Smooth muscle cell of the brain vasculature (primary cell): Measurements from ENCODE around the gene MINDY1.
A peak's percentile ranks its signal among the peaks of the same experiment; 100 is the strongest.

Source experiments
- DNase-seq: peaks from one replicate; pipeline ENCODE4 v3.0.0-alpha.2; 2012; ENCODE audit warnings: low read depth, low spot score

Gene MINDY1, protein sequence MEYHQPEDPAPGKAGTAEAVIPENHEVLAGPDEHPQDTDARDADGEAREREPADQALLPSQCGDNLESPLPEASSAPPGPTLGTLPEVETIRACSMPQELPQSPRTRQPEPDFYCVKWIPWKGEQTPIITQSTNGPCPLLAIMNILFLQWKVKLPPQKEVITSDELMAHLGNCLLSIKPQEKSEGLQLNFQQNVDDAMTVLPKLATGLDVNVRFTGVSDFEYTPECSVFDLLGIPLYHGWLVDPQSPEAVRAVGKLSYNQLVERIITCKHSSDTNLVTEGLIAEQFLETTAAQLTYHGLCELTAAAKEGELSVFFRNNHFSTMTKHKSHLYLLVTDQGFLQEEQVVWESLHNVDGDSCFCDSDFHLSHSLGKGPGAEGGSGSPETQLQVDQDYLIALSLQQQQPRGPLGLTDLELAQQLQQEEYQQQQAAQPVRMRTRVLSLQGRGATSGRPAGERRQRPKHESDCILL

DNA sequence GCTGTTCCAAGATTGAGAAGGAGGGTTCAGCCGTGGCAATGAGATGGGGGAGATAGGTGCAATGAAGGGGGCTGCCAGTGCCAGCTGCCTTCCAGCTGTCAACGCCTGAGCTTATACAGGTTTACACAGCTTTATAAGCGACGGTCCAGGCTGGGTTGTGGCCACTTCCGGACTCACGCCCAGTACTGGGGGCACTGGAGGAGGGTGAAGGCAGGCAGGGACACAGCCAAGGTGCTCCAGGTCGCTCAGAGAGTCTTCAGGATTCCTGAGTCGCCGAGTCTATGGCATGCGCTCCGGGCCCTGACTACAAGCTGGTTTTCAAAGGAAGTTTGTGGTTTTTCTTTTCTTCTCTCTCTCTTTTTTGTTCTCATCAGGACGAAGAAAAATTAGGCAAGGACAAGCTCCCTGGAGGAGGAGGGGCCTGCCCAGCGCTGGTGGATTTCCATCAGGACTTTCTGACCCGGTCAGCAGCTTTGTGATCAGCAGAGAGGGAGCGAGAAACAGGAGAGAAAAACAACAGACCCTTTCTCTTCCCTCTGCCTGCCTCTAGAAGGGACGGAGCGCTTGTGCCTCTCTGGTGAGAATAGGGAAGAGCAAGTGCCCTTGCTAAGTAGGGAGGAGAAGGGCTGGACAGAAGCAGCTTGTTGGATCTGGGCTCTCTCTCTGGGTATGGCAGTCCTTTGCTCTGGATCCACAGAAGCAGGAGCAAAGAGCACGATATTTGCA, at the start of gene MINDY1:
TSS of gene MINDY1 (minus strand) at position 576 of the 726 bp plus-strand sequence. CDS start 4,285 bp downstream, outside the sequence.
- DNase-seq: peak; percentile 62

DNA sequence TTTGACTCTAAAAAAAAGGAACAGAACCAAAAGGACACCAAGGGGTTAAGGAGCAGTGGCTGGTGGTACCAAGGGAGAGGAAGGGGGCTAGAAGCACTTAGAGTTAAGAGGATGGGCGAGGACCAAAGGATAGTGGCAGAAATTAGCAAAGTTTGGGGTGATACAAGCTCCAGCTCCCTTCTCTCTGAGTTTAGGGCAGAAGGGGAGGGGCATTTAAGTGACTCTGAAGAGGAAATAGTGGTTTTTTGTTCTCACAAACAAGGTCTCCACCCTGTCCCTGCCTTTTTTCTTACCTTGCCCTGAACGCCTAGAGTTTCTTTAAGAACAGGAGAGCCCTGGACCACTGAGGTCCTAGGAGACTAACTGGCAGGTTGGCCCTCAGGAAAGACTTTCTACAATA, 49.4 kb upstream of the MINDY1 start:
- no peak for DNase-seq

DNA sequence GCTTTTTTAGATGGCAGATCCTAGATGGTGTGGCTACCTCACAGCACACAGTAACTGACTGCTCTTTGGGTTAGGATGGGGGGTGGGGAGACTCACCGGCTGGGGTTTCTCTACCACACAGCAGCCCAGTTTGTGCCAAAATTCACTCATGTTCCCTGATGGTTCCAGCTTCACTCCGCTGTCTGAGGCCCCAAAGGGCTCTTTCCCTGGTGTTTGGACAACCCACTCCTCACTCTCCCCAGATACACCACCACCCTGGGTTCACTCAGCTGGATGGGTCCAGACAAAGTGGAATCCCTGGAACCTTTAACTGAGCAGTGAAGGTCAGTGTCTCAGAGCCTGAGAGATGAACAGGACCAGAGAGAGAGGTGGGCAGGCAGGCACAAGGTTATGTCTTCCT, 48.9 kb upstream of the MINDY1 start:
- no peak for DNase-seq

DNA sequence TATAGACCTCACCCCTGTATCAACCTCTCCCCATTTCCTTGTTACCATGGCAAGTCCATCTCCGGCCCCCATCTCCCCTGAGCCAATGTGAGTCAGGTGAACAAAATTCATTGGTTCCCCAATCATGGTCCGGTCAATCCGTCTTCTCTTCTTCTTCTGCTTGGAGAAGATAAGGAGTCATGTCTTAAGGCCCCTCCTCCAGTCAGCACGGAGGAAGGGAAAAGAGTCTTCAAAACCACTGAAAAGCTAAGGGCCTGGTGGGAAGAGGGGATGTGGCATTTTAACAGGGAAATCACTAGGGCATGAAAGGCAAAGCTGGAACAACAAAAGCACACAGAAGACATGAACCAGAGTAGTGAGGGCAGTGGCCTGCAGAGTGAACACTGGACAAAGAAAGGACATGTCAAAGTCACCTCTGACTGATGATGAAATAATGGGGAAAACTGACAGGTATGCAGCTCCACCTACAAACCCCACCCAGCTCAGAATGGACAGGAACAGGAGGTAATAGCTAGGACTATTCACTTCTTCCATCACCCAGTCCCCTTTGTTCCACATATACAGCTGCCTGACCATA, 48.4 kb upstream of the MINDY1 start:
- no peak for DNase-seq

DNA sequence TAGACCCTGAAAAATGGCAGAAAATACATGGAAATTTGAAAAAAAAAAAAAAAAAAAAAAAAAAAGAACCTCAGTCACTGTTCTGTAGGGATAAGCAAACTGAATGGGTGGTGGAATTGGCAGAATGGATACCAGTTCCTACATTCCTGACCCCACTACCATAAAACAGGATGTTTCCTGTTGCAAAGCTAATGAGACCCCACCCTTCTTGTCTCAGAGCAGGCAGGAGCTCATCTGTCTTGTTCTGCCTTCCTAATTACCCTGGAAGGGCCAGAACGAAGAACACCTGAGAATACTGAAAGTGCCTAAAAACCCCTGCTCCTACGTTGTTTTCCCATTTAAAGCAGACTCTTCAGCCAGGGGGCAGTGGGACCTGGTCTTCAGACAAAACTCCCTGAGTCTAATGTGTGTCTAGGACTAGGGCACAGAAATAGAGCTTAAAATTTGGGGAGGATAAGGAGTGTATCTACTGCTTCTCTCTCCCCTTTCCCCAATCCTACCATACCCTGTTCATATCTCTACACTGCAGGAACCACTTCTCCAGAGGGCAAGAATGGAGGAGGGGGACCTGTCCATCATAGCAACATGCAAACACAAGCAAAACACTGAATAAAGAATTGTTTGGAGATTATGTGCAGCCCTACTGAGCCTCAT, 44.8 kb upstream of the MINDY1 start:
- DNase-seq: no peak

DNA sequence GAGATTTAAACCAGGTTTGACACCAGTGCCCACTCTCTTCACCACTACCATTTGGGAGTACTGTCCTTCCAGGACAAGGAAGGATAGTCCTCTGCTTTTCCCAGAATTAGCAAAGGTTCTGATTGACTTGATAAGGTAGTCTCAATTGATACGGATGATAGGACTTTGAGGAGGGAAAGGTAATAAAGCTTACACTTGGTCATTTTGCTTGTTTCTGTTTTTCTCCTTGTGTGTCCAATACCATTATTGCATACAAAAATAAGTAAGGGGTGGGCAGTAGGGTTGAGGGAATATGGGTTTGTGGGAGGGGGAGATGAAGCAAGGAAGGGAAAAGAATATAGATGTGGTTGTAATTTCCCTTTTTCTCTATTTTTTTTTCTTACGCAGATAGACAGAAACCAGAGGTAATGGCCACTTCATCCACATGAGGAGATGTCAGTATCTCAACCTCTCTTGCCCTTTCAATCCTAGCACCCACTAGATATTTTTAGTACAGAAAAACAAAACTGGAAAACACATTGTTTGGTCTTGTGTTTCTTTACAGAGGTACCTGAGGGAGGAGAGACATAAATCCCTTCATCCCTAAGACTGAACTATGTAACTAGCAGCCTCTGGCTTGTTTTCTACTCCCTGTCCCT, 43.5 kb upstream of the MINDY1 start:
- DNase-seq: no peak

DNA sequence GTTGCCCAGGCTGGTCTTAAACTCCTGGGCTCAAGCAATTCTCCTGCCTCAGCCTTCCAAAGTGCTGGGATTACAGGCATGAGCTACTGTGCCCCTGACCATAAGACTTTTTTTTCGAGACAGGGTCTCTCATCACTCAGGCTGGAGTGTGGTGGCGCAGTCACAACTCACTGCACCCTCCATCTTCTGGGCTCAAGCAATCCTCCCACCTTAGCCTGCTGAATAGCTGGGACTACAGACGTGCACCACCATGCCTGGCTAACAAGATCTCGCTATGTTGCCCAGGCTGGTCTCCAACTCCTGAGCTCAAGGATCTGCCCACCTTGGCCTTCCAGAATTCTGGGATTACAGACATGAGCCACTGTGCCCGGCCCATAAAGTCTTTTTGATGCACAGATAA, 42.8 kb upstream of the MINDY1 start:
- no peak for DNase-seq

DNA sequence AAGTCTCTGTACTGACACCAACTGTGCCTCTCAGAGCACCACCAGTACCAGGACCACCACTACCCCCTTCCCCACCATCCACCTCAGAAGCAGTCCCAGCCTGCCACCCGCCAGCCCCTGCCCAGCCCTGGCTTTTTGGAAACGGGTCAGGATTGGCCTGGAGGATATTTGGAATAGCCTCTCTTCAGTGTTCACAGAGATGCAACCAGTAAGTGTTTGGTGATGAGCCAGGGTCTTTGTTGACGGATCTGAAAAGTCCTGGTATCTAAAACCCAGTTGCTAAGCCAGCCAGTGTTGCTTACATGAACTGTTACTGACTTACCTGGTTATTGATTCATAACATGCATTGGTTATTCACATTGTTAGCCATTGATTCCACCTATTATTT, 41.9 kb upstream of the MINDY1 start:
- DNase-seq: no peak

DNA sequence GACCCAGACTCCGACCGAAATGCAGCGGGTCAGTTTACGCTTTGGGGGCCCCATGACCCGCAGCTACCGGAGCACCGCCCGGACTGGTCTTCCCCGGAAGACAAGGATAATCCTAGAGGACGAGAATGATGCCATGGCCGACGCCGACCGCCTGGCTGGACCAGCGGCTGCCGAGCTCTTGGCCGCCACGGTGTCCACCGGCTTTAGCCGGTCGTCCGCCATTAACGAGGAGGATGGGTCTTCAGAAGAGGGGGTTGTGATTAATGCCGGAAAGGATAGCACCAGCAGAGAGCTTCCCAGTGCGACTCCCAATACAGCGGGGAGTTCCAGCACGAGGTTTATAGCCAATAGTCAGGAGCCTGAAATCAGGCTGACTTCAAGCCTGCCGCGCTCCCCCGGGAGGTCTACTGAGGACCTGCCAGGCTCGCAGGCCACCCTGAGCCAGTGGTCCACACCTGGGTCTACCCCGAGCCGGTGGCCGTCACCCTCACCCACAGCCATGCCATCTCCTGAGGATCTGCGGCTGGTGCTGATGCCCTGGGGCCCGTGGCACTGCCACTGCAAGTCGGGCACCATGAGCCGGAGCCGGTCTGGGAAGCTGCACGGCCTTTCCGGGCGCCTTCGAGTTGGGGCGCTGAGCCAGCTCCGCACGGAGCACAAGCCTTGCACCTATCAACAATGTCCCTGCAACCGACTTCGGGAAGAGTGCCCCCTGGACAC, 41.4 kb upstream of the MINDY1 start:
- DNase-seq: no peak

DNA sequence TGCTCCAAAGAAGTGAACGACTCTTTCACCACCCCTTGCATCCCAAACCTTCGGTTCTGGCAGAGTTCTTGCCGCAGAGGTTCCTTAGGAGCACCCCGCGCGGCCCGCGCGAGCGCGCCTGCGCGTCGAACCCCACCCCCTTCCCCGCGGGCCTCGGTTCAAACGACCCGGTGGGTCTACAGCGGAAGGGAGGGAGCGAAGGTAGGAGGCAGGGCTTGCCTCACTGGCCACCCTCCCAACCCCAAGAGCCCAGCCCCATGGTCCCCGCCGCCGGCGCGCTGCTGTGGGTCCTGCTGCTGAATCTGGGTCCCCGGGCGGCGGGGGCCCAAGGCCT, 40.9 kb upstream of the MINDY1 start, which contains the start of gene C1orf56:
TSS of gene C1orf56 (plus strand) at position 161 of the 334 bp plus-strand sequence. CDS start at position 258, 97 bp downstream.
- no peak for DNase-seq

DNA sequence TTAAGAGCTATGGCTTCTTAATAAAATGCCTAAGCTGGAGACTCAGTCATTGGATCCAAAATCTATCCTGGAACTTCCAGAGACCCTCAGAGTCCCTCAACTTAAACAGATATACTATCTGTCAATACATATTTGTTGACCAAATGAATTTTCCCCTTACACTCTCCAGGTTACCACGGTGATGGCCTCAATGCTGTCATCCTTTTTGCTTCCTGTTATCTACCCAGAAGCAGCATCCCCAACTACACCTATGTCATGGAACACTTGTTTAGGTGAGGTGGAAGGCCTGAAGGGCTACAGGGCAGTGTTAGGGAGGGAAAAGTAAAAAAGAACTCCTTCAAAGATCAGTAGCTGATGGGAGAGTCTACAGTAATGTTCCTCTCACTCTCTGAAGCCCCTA, 36.5 kb upstream of the MINDY1 start:
- DNase-seq: no peak

DNA sequence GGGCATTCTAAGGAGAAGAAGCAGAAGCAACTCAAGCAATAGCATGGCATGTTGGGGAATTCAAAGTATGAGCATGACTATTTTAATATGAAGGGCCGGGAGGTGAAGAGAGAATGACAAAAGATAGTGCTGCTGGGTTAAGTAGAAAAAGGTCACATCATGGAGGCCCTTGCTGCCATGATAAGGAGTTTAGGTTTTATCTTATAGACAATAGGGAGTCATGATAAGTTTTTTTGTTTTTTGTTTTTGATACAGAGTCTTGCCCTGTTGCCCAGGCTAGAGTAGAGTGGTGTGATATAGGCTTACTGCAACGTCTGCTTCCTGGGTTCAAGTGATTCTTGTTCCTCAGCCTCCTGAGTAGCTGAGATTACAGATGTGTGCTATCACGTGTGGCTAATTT, 32.8 kb upstream of the MINDY1 start:
- no peak for DNase-seq

DNA sequence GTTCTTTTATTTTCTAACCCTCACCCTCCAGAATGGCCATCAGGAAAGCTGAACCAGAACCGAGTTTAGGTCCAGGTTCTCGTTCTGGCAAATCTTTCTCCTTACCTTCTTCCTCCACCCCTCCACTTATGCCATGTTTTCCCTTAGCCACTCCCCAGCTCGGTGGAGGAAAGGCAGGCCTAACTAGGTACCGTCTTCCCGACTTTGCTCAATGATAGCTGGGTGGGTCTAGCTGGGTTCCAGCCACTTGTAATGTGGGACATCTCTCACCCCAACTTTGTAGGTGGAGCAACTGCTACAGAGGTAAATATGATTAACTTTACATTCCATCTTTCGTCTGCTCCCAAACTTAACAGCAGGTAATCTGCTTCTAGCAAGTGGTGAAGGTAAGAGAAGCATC, 30.3 kb upstream of the MINDY1 start:
- no peak for DNase-seq

DNA sequence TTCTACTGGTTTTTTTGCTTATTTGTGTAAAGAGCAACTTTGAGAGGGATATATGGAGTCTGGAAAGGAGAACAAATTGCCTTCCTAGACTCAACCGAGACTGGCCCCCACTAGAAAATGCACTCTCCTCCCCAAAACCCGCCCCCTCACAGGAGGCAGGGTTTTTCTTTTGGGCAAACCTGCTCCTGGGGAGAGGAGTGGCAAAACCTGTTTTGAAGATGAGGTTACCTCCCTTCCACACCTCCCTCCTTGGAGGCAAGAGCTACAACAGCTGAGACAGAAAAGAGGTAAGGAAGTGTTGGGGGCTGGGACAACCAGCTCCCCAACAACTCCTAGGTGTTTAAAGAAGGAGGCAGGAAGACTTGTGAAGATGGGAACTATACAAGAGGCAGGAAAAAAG, 29.7 kb upstream of the MINDY1 start, which contains the start of gene BNIPL:
TSS of gene BNIPL (plus strand) at position 231 of the 400 bp plus-strand sequence. CDS start at position 371, 140 bp downstream.
- no peak for DNase-seq

DNA sequence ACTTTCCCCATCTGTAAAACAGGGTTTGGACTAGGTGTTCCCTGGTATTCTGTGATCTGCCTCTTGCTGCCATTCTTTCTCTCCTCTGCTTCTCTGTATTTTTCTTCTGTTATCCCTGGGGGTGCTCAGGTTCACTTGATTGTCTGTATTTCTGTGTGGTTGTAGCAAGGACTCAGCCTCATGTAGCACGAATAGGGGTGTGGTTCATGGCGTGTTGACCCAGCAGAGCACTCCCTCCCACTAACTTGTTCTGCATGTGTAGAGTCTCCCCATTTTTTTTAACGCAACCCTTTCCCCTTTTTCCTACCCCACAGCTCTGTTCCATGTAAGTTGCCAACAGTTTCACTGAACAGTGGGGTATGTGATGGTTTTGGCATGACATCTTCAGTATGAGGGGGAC, 28.5 kb upstream of the MINDY1 start:
- no peak for DNase-seq

DNA sequence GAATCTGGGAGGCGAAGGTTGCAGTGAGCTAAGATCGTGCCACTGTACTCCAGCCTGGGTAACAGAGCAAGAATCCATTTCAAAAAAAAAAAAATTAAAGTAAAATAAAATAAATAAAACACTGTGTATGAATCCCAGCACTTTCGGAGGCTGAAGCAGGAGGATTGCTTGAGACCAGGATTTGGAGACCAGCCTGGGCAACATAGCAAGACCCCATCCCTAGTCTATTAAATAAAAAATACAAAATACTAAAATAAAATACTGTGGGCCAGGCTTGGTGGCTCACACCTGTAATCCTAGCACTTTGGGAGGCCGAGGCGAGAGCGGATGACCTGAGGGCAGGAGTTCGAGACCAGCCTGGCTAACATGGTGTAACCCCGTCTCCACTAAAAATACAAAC, 25.5 kb upstream of the MINDY1 start:
- no peak for DNase-seq

DNA sequence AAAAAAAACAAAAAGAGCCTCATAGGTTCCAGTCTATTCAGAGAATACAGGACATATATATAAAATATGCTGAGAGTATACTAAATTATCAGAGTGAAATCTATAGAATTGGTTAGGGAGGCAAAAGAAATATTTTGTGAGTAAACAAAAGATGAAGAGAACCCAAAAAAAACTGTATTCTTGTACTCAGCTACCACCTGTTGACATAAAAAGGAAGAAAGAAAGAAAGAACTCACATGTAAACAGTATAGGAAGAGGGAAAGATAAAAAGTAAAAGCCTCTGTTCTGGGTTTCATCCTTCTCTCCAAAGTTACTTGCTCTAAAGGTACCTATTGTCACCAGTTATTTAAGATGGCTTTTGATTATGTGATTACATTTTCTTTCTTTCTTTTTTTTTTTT, 19.8 kb upstream of the MINDY1 start:
- no peak for DNase-seq

DNA sequence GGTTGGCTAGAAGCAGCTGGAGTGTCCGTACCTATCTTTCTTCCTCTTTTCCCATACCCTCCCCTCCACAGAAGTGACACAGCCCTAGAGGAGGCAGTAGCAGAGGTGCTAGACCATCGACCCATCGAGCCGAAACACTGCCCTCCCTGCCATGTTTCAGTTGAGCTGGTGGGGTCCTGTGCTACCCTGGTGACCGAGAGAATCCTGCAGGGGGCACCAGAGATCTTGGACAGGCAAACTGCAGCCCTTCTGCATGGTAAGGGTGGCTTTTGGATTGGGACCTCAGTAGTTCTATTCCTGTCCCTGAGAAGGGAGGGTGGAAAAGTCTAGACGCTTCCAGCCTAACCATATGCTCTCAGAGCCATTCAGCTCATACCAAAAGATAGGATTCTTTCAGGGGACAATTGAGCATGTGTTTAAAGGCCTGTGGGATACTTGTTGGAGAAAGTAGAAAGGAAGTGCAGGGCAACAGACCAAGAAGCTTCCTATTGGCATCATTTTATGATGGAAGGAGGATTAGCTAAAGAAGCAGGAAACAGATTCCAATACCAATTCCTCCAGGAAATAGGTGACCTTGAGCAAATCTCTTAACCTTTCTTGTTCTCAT, 17.9 kb upstream of the MINDY1 start:
- DNase-seq: no peak

DNA sequence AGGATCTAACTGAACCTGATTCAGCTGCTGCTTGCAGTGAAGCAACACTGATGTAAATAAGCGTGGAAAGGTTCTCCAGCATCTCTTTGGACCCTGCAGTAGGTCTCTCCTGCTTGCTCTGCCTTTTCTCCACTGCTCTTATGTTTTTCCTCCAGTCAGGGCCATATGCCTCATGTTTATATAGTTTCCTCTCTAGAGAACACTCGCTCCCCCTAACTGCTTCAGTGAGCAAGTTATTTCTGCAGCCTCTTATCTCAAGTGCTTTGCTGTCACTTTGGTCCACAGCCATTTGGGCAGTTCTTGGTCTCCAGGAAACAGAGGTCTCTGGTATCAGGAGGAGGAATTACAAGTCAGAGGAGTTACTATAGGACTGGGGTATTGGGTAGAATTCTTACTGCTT, 6.8 kb upstream of the MINDY1 start:
- no peak for DNase-seq

DNA sequence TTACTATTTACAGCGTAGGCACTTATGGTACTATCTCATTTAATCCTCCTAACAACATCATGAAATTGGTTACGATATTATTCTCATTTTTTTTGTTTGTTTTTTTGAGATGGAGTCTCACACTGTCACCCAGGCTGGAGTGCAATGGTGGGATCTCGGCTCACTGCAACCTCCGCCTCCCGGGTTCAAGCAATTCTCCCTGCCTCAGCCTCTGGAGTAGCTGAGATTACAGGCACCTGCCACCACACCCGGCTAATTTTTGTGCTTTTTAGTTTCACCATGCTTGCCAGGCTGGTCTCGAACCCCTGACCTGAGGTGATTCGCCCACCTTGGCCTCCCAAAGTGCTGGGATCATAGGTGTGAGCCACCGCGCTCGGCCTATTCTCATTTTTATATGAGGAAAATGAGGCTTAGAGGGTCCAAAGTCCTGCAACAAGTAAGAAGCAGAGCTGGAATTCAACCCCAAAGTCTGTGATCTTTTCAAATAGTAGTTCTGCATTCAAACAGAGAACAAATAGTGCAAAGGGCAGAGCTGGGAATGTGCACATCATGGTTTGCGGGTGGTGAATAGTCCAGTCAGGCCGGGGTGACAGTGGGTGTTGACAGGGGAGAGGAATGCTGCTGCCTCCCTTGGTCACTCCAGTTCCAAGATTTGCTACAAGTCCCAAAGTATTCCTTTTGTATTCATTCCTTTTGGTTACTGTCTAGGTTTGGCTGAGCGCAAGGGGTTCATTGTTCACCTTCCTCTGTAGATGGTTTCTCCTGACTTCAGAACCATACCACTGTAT, 6.2 kb upstream of the MINDY1 start:
- DNase-seq: no peak
